Measurements from ENCODE around the gene PRRC2C.

- no peak for TF ChIP-seq ZNF639 (CRISPR knock-in tag; conservative IDR thresholded peaks at IDR 0.05)
- no peak for TF ChIP-seq MYNN (CRISPR knock-in tag; IDR thresholded peaks at IDR 0.05; ENCODE audit: low read depth)
- TF ChIP-seq KMT2B (CRISPR knock-in tag; IDR thresholded peaks at IDR 0.05), result no peak
- TF ChIP-seq SIN3A (IDR thresholded peaks at IDR 0.05; ENCODE audit: borderline replicate concordance, low read depth, low read length), result no peak
- TF ChIP-seq ZNF772 (CRISPR knock-in tag; IDR thresholded peaks at IDR 0.05), result no peak
- no peak for TF ChIP-seq PRDM10 (CRISPR knock-in tag; IDR thresholded peaks at IDR 0.05; ENCODE audit: low read depth)
- TF ChIP-seq REST (IDR thresholded peaks at IDR 0.05; ENCODE audit: borderline replicate concordance in 1 of 2, low read depth in 1 of 2, low read length in 2 of 2), result no peak
- TF ChIP-seq ZBTB1 (CRISPR knock-in tag; IDR thresholded peaks at IDR 0.05; ENCODE audit: borderline replicate concordance), result no peak
Measured at GRCh38 chr1:171640225-171640624, 154.9 kb downstream of the PRRC2C start.

All from HepG2 (cell line).